Measurements from ENCODE around the gene FSTL5. TPM values are rescaled to one million over a fixed set of nuclear protein-coding genes. Genes with fewer than 3 reads are reported as not detected.

Gene FSTL5
- total and polyA plus RNA-seq, 2 of the 13 experiments (the other 11 are each of a cell fraction or from before 2014, with no cell fraction given) = 0.03 to 0.07 TPM

GRCh38 chr4:161931089-161931488, 232.7 kb downstream of the FSTL5 start (continued):
- TF ChIP-seq CREBL2 (CRISPR knock-in tag; IDR thresholded peaks at IDR 0.05; ENCODE audit: borderline replicate concordance) (no peak), HIC2 (CRISPR knock-in tag; IDR thresholded peaks at IDR 0.05; ENCODE audit: low read depth) (no peak), FOXM1 (CRISPR knock-in tag; IDR thresholded peaks at IDR 0.05) (no peak), SAFB2 (CRISPR knock-in tag; IDR thresholded peaks at IDR 0.05; ENCODE audit: borderline replicate concordance, low read depth) (no peak), ZNF83 (CRISPR knock-in tag; IDR thresholded peaks at IDR 0.05; ENCODE audit: borderline replicate concordance) (no peak), CBX1 (IDR thresholded peaks at IDR 0.05; ENCODE audit: low read depth) (no peak), MTA1 (CRISPR knock-in tag; IDR thresholded peaks at IDR 0.05; ENCODE audit: borderline replicate concordance) (no peak), ZBTB7A (CRISPR knock-in tag; IDR thresholded peaks at IDR 0.05) (no peak), ZNF326 (CRISPR knock-in tag; IDR thresholded peaks at IDR 0.05; ENCODE audit: borderline replicate concordance) (no peak), MYC (CRISPR knock-in tag; IDR thresholded peaks at IDR 0.05; ENCODE audit: borderline replicate concordance) (no peak), PATZ1 (CRISPR knock-in tag; IDR thresholded peaks at IDR 0.05) (no peak)
